ENCODE data around the gene ANAPC13. TPM values are rescaled to one million over a fixed set of nuclear protein-coding genes. Genes with fewer than 3 reads are reported as not detected.

Gene ANAPC13
- total and polyA plus RNA-seq, 12 donors, result 25.7 to 119 (median 81.2) TPM

DNA sequence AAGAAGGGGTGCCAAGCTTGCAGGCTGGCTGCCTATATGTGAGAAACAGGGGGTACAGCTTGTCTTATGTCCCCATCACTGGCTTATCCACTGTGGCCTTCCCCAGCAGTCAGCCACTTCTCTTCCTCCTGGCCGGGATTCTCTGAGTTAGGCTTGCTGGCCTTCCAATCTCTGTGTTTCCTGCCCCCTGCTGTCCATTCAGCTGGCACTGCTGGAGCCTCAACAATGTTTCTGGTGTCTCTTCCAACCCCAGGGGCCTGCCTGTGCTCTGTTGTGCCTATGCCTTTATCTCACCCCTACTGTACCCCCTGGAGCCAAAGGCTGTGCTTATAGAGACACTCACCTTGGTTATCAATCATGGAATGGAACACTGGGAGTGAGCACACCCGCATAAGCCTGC lies 36.5 kb downstream of the ANAPC13 start:
- TF ChIP-seq, protein P1, sequence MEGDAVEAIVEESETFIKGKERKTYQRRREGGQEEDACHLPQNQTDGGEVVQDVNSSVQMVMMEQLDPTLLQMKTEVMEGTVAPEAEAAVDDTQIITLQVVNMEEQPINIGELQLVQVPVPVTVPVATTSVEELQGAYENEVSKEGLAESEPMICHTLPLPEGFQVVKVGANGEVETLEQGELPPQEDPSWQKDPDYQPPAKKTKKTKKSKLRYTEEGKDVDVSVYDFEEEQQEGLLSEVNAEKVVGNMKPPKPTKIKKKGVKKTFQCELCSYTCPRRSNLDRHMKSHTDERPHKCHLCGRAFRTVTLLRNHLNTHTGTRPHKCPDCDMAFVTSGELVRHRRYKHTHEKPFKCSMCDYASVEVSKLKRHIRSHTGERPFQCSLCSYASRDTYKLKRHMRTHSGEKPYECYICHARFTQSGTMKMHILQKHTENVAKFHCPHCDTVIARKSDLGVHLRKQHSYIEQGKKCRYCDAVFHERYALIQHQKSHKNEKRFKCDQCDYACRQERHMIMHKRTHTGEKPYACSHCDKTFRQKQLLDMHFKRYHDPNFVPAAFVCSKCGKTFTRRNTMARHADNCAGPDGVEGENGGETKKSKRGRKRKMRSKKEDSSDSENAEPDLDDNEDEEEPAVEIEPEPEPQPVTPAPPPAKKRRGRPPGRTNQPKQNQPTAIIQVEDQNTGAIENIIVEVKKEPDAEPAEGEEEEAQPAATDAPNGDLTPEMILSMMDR (IDR thresholded peaks at IDR 0.05), result peak in 8 of 9 donors; percentile 14 to 51 (median 38)
- 65 to 70% methylated on average over 2 of the region's 2 CpGs for WGBS, 2 donors
- intact Hi-C loops (cut with DNase I), result loop anchor here in 2 of 10 donors (5.0 kb wide), 2 partner anchors 42 to 67 kb away; no protein-coding TSS in a partner anchor
- ATAC-seq (peak in 4 of 8 donors; percentile 19 to 66 (median 46)), DNase-seq (no peak)
- Histone ChIP-seq H3K9me3 (peaks cover 0 to 12% (median 0%) of the 10 kb centered on the region in 11 donors), H3K27ac (no peak overlapping the region), H3K27me3 (peaks cover 0 to 2% (median 0%) of the 10 kb centered on the region in 7 donors), H3K4me3 (no peak overlapping the region), H3K4me1 (peaks cover 6 to 31% (median 26%) of the 10 kb centered on the region in 9 donors), H3K36me3 (no peaks in the 10 kb centered on the region)

DNA sequence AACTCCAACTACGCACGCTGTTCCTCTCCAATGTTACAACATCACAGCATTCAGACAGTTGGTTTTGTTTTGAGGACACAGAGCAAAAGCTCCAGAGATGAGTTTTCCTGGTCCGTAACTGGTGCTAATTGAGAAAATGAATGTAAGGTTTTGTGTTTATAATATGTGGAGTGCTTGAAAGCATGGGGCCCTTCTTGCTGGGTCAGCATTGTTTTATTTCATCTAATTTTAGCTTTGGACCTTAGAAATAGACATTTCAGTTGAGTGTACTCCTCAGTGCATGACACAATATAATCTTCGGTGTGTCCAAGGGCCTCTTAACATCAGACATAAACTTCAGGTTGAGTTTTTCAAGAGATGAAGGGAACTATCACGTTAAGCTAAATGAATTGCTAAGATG lies 37.1 kb downstream of the ANAPC13 start:
- intact Hi-C loops (cut with DNase I), result loop anchor here in 2 of 10 donors (5.0 kb wide), 2 partner anchors 41 to 66 kb away; no protein-coding TSS in a partner anchor
- H3K4me1 ChIP-seq, result peaks cover 6 to 31% (median 26%) of the 10 kb centered on the region in 9 donors
- H3K9me3 ChIP-seq, result peaks cover 0 to 12% (median 0%) of the 10 kb centered on the region in 11 donors
- ATAC-seq (no peak), DNase-seq (no peak)
- H3K27me3 ChIP-seq, result no peaks in the 10 kb centered on the region
- WGBS, 2 donors, result 97 to 98% methylated on average over 5 of the region's 5 CpGs
- no peaks in the 10 kb centered on the region for H3K36me3 ChIP-seq
- no peak overlapping the region for H3K27ac ChIP-seq
- TF ChIP-seq, protein P1 (IDR thresholded peaks at IDR 0.05), result no peak
- H3K4me3 ChIP-seq, result no peak overlapping the region

DNA sequence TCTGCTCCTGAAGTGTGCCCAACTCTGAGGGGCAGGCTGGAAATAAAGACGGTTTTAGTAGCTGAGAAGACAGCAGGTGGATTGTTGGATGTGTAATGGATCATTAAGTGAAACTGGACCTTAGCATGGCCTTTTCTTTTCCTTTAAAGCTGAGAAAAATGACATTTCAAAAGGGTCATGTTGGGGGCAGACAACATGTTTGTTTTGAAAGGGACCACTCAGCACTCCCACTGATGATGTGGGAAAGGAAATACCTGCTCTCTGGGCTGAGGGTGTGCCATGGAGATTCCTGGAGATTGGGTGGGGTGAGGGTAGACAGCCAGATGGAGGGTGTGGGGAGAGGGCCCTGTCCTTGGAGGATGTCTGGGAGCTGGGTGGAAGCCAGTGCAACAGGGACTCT lies 38.4 kb downstream of the ANAPC13 start:
- Histone ChIP-seq H3K27ac (peak overlapping the region in 2 of 10 donors; percentile 26 to 61), H3K4me1 (peaks cover 6 to 31% (median 26%) of the 10 kb centered on the region in 9 donors), H3K9me3 (peaks cover 0 to 12% (median 0%) of the 10 kb centered on the region in 11 donors), H3K27me3 (no peaks in the 10 kb centered on the region), H3K36me3 (no peaks in the 10 kb centered on the region), H3K4me3 (no peak overlapping the region)
- DNase-seq (no peak), ATAC-seq (peak in 3 of 8 donors; percentile 19 to 39 (median 24))
- TF ChIP-seq, protein P1 (IDR thresholded peaks at IDR 0.05), result no peak
- intact Hi-C loops (cut with DNase I), result loop anchor here in 3 of 10 donors (2.0 to 5.0 kb wide), 3 partner anchors 40 to 65 kb away; no protein-coding TSS in a partner anchor
- 63 to 64% methylated on average over 1 of the region's 1 CpG for WGBS, 2 donors

DNA sequence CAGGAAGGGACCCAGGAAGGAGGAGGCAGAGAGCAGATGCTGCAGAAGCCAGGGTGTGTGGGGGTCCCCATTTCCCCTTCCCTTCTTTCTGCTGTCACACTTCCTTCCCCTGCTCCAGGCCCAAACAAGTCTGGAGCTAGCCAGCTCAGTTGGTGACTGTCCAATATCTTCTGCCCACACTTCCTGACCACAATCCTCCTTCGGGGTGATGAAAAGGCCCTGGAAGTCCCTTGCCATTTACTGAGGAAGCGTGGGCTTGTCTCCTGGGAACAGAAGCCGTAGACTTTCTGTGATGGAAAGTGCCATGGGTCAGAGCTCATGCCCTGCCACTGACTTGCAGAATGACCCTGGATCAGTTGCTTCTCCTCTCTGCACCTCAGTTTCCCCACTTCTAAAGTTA lies 39.0 kb downstream of the ANAPC13 start:
- peaks cover 0 to 12% (median 0%) of the 10 kb centered on the region in 11 donors for H3K9me3 ChIP-seq
- H3K4me1 ChIP-seq, result peaks cover 6 to 31% (median 26%) of the 10 kb centered on the region in 9 donors
- WGBS, 2 donors, result 36 to 52% methylated on average over 3 of the region's 3 CpGs
- no peaks in the 10 kb centered on the region for H3K27me3 ChIP-seq
- TF ChIP-seq, protein P1 (IDR thresholded peaks at IDR 0.05), result no peak
- H3K27ac ChIP-seq, result peak overlapping the region in 3 of 10 donors; percentile 26 to 61 (median 29)
- ATAC-seq (peak in 3 of 8 donors; percentile 46 to 53 (median 50)), DNase-seq (no peak)
- intact Hi-C loops (cut with DNase I), result loop anchor here in 3 of 10 donors (2.0 to 5.0 kb wide), 3 partner anchors 39 to 64 kb away; no protein-coding TSS in a partner anchor
- H3K36me3 ChIP-seq, result no peaks in the 10 kb centered on the region
- no peak overlapping the region for H3K4me3 ChIP-seq

Measured in heart right ventricle (tissue), 16 donors.